Left hindlimb (tissue), 1 donor: ENCODE data around the gene SLC24A4.

Source experiments
- DNase-seq: peaks from one replicate; pipeline ENCODE4 v3.0.0-alpha.2; 2018

The SLC24A4 gene

DNA sequence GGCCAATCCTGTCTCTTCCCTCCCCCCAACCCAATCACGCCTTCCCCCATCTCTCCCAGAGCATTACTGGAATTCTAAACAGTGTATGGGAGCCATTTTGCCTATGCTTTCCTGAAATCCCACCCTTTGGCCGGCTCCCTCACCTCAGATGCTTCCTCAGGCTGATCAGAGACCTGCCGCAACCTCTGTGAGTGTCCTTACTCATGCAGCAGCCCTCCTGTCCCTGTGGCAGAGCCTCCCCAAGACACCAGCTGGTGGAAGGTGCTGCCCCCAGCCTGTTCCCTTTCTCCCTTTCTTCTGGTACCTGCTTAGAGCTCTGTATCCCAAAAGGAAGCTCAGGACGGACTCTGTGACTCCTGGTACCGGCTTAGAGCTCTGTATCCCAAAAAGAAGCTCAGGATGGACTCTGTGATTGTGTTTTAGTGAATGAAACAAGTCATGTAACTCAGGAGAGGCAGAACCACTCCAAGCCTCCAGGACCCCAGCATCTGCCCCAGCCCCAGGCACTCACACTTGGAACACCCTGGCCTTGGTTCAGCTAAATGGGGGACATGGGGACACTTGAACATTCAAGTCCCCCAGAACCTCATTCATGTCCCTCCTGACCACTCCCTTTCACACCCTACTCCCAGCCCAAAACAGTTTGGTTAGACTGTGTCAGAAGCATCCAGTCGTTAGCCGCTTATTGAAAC lies 161.3 kb downstream of the SLC24A4 start:
- no peak for DNase-seq

GRCh38 chr14:92486881-92487280 lies 163.9 kb downstream of the SLC24A4 start:
- DNase-seq: no peak

- no peak for DNase-seq
Observed at GRCh38 chr14:92487513-92488133, 164.7 kb downstream of the SLC24A4 start.

- no peak for DNase-seq
Observed at GRCh38 chr14:92489394-92490238, 166.7 kb downstream of the SLC24A4 start.

GRCh38 chr14:92490239-92490959 lies 167.4 kb downstream of the SLC24A4 start:
- no peak for DNase-seq

- no peak for DNase-seq
Observed at GRCh38 chr14:92491782-92492181, 168.8 kb downstream of the SLC24A4 start.

GRCh38 chr14:92492258-92492657 lies 169.3 kb downstream of the SLC24A4 start:
- DNase-seq: no peak

GRCh38 chr14:92493024-92493423 lies 170.1 kb downstream of the SLC24A4 start:
- no peak for DNase-seq

DNA sequence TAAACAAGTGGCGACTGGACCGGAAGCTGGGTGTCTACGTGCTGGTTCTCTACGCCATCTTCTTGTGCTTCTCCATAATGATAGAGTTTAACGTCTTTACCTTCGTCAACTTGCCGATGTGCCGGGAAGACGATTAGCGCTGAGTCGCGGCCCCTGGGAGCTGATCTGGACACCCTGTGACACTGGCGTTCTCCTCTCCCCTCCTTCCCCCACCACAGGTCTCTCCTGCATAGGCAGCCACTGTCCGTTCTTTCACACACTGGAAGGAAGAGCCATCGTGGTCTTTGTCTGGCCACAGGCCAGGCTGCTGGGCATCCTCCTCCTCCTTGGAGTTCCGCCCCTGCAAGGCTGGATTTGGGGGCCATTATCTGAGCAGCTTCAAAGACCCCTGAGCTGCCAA lies 170.5 kb downstream of the SLC24A4 start:
- no peak for DNase-seq

- DNase-seq: no peak
Observed at GRCh38 chr14:92494512-92494911, 171.5 kb downstream of the SLC24A4 start.

DNA sequence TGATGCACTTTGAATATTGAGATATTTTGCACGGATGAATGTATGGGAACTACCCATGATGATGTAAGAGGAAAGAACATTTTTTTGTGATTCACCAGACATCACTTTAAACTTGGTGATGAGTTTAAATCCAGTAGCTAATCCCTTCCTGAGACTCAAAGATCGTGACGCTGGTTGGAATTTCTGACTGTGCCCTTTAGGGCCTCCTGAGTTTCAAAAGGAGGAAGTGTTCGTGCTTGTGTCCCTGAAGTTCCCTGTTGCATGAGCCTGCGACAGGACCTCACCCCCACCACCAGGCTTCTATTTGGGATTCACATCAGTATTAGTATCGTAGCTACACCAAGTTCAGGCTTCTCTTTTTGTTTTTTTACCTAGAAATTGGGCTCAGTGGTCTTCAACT lies 172.1 kb downstream of the SLC24A4 start:
- DNase-seq: no peak

DNA sequence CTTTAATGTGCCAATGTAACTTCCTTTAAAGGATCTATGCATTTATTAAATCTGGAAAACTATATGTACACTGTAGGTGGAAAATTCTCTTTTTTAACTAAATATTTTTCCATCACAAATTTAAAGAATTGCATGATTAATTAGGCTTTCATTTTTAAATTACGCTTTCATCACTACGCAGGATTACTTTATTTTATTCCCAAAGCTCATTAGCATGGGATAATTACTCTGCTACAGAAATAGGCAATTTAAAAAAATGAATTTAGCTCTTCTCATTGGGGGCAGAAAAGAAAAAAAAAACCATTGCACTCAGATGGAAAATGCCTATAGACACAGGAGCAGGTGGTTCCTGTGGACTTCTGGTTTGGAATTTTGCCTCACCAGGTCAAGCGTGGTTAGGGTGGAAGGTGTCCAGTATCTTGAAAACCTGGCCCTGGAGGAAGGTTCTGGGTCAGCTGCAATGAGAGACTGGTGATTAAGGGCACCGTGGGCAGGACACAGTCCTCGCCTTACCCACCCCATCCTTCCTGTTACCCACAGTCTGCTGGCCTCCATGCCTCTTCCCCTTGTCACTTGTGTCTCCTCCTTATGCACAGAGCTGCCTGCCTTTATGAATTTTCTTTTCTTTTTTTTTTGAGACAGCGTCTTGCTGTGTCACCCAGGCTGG lies 173.4 kb downstream of the SLC24A4 start:
- DNase-seq: no peak

GRCh38 chr14:92497391-92497790 lies 174.4 kb downstream of the SLC24A4 start:
- DNase-seq: no peak

GRCh38 chr14:92499234-92499633 lies 176.3 kb downstream of the SLC24A4 start:
- no peak for DNase-seq

DNA sequence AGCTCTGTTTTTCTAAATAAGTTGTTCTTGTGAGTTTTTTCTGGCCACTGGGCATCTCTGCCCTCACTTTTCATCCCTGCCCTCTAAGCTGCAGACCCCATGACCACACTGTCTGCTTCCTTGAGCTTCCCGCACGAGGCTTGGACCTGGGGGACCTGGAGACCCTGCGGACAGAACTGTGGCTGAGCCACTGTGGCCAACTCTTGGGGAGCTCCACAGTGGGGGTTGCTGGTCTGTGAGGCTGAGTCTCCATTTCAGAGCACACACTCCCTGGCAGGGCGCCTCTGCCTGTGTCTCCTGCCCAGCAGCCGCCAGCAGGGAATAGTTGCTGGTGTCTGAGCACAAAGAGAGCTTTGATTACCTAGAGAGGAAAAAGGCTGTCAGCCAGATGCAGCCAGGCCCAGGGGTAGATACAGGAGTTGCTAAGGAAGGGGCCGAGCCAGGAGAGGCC lies 177.6 kb downstream of the SLC24A4 start:
- peak; percentile 81 for DNase-seq

- DNase-seq: no peak
Observed at GRCh38 chr14:92501891-92502351, 179.0 kb downstream of the SLC24A4 start.

DNA sequence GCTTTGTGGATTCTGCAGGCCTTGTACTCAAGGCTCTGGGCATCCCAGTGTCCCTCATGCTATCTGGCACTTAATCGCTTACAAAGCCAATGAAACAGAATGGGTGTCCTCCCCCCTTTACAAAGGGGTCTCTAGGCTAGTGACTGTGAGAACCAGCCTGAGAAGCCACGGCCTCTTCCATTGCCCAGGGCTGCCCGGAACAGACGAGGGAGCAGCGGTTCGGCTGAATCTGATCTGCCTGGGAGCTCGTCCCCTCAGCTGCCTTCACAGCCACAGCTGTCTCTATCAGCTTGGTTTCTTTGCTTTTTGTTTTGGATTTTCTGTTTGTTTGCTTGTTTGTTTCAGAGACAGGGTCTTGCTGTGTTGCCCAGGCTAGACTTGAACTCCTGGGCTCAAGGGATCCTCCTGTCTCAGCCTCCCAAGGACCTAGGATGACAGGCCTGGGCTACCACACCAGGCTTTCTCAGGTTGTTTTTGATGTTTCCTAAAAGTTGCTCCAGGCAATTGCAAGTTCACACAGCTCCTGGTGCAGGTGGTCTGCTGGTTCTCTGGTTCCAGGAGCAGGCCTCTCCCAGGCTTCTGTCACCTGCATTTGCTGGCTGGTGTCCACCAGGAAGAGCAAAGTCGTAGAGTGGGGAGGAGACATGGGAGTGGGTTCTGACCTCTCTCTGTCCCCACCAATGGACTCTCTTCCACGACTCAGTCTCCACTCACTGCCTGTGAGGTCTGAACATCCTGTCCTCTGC lies 179.7 kb downstream of the SLC24A4 start:
- DNase-seq: no peak

GRCh38 chr14:92503756-92504491 lies 181.0 kb downstream of the SLC24A4 start:
- no peak for DNase-seq

DNA sequence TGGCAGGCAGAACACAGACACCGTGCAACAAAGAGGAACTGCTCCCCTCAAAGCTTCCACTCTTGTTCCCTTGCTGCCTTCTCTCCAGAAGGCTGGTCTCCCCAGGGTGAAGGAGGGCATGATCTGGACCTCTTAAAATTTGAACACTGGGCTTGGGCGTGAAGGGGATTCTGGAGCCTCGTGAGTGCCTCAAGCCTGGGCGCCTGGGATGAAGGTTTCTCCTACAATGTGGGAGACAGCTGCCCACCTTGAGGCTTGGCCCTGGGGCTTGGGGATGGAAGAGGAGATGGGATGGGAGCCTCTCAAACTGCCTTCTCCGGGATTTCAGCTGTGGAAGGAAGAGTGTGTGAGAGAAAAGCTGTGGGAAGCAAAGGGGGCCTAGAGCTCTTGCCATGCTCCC lies 182.9 kb downstream of the SLC24A4 start:
- no peak for DNase-seq

DNA sequence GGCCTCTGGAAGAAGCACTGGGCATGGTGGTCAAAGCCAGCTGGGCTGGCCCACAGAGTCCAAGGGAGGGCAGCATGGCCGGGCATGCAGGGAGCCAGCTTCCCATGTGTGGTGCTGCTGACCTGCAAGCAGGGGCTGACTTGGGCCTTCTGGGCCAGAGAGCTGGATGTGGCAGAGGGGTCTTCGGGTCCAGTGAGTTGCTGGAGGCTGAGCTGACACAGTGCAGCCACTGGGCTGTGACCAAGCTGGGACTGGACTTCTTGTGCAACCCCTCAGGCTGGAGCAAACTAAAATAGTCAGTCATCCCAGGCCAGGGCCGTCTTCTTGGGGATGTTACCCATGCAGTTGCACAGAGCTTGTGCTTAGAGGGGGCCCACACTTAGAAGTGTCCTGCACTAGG lies 183.3 kb downstream of the SLC24A4 start:
- DNase-seq: no peak
